ENCODE measurements around the gene DVL2. TPM values are rescaled to one million over a fixed set of nuclear protein-coding genes. Genes with fewer than 3 reads are reported as not detected.

Gene DVL2
- 100 to 1,000 TPM in 1 of 2 donors, 10 to 100 TPM in 1; 52.3 to 116 TPM for total RNA-seq

DNA sequence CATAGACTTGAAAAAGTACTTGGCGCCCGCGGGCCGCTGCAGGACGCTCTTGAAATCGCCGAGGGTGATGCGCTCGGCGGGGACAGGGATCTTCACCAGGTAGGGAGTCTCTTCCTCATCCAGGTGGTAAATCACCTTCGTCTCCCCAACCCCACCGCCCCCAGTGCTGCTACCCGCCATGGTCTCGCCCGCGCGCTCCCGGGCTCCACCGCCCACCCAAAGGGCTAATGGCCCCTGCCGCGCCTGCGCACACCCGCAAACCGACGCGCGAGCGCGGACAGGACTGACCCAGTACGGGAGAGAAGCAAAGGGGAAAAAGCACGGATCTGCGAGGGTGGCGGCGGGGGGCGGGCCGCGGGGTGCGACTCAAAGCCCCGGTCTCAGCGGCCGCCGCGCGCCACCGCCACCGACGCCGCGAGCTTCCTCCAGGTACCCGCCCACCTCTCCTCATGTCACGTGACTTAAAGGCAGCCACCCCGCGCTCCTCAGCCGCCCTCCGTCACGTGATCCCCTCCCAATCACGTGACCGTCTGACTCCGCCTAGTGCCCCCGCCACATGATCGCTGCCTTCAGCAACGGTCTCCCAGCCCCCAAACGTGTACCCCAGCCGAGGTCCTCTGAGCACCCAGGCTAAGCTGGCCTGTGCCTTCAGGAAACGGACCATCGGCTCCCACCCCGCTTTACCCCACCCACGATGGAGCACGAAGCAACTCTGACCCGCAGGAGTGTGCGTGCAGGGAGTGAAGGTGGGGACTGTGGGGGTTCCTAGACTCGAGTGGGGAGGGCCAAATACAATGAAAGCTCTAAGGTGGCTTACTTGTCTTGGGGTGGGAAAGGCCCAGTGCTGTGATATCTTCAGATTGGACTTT lies at the start of gene DVL2:
TSS of gene DVL2 (minus strand) at position 435 of the 869 bp plus-strand sequence. CDS start at position 180, 255 bp downstream.
- Histone ChIP-seq H3K4me1 (replicated peaks) (peaks cover 7% of the 10 kb centered on the region), H3K9me3 (no peaks in the 10 kb centered on the region), H3K27me3 (replicated peaks; ENCODE audit: insufficient read depth) (no peaks in the 10 kb centered on the region), H3K27ac (peak within 1 kb of the TSS; percentile 96 to 99), H3K36me3 (peaks cover 0 to 8% of the 10 kb centered on the region in 2 donors), H3K4me3 (peak within 1 kb of the TSS; percentile 95)
- DNase-seq (ENCODE audit: low spot score): peak; percentile 96
- whole genome bisulfite sequencing: under 1% methylated on average over 68 of the region's 72 CpGs
- intact Hi-C loops (cut with DNase I): loop anchor here (10.0 kb wide), 1 partner anchor 600 kb away; the partner anchor contains the start of gene KDM6B
- TF ChIP-seq POLR2A (IDR thresholded peaks at IDR 0.05): peak; percentile 96
- TF ChIP-seq POLR2AphosphoS5 (IDR thresholded peaks at IDR 0.05): peak; percentile 97
- TF ChIP-seq, protein P1, sequence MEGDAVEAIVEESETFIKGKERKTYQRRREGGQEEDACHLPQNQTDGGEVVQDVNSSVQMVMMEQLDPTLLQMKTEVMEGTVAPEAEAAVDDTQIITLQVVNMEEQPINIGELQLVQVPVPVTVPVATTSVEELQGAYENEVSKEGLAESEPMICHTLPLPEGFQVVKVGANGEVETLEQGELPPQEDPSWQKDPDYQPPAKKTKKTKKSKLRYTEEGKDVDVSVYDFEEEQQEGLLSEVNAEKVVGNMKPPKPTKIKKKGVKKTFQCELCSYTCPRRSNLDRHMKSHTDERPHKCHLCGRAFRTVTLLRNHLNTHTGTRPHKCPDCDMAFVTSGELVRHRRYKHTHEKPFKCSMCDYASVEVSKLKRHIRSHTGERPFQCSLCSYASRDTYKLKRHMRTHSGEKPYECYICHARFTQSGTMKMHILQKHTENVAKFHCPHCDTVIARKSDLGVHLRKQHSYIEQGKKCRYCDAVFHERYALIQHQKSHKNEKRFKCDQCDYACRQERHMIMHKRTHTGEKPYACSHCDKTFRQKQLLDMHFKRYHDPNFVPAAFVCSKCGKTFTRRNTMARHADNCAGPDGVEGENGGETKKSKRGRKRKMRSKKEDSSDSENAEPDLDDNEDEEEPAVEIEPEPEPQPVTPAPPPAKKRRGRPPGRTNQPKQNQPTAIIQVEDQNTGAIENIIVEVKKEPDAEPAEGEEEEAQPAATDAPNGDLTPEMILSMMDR (IDR thresholded peaks at IDR 0.05): peak in 1 of 4 experiments; percentile 39

DNA sequence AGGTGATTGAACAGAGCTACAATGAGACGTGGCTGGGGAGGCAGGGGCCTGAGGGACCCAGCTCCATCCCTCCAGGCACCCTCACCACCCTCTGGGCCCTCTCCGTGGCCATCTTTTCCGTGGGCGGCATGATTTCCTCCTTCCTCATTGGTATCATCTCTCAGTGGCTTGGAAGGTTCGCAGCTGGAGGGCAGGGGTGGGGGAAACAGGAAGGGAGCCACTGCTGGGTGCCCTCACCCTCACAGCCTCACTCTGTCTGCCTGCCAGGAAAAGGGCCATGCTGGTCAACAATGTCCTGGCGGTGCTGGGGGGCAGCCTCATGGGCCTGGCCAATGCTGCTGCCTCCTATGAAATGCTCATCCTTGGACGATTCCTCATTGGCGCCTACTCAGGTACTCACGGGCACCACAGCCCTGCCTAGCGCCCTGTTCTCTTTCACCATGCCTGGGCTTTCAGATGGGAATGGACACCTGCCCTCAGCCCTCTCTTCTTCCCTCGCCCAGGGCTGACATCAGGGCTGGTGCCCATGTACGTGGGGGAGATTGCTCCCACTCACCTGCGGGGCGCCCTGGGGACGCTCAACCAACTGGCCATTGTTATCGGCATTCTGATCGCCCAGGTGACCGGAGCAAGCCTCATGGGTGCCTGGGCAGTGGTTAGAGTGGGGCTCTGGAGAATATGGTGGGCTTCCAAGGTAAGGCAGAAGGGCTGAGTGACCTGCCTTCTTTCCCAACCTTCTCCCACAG lies 49.3 kb upstream of the DVL2 start:
- no peaks in the 10 kb centered on the region for H3K9me3 ChIP-seq

DNA sequence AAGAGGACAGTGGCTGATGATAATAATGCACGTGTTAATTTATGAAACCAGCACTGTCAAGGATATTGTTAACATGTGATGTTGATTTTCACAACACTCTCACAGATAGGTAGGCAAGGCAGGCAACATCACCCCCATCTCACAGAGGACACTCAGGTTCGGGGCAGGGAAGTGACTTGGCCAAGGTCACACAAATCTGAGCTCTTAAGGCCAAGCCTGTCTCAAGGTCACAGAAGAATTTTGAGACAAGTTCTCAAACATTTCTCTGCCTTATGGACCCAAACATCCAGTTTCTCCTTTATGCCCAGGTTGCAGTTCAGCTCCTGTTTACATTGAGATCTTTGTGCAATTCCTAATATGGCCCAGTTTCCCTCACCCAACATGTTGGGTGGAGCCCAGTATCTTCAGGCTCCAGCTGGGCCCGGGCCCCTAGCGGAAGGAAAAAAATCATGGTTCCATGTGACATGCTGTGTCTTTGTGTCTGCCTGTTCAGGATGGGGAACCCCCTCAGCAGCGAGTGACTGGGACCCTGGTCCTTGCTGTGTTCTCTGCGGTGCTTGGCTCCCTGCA lies 48.5 kb upstream of the DVL2 start:
- H3K36me3 ChIP-seq: no peaks in the 10 kb centered on the region
- no peaks in the 10 kb centered on the region for H3K9me3 ChIP-seq
- H3K4me1 ChIP-seq (replicated peaks): peaks cover 9% of the 10 kb centered on the region
- no peak for TF ChIP-seq POLR2AphosphoS5 (IDR thresholded peaks at IDR 0.05)
- TF ChIP-seq POLR2A (IDR thresholded peaks at IDR 0.05): no peak
- TF ChIP-seq, protein P1 (IDR thresholded peaks at IDR 0.05): no peak
- 59% methylated on average over 6 of the region's 6 CpGs for WGBS
- peak overlapping the region in 1 of 2 donors; percentile 41 for H3K4me3 ChIP-seq
- peak overlapping the region; percentile 77 for H3K27ac ChIP-seq
- H3K27me3 ChIP-seq (replicated peaks; ENCODE audit: insufficient read depth): no peaks in the 10 kb centered on the region
- no peak for DNase-seq (ENCODE audit: low spot score)
- intact Hi-C loops (cut with DNase I): loop anchor here (10.0 kb wide), 1 partner anchor 238 kb away; the partner anchor contains the start of gene SLC16A11

More for the DNA sequence above, 49.3 kb upstream of the DVL2 start:
- Histone ChIP-seq H3K36me3 (no peaks in the 10 kb centered on the region), H3K4me3 (no peak overlapping the region), H3K27ac (peak overlapping the region in 1 of 2 donors; percentile 27), H3K4me1 (replicated peaks) (peaks cover 9% of the 10 kb centered on the region), H3K27me3 (replicated peaks; ENCODE audit: insufficient read depth) (no peaks in the 10 kb centered on the region)
- intact Hi-C loops (cut with DNase I): loop anchor here (10.0 kb wide), 1 partner anchor 239 kb away; the partner anchor contains the start of gene SLC16A11
- no peak for DNase-seq (ENCODE audit: low spot score)
- TF ChIP-seq, protein P1 (IDR thresholded peaks at IDR 0.05): no peak
- TF ChIP-seq POLR2A (IDR thresholded peaks at IDR 0.05) (no peak), POLR2AphosphoS5 (IDR thresholded peaks at IDR 0.05) (no peak)
- 88% methylated on average over 17 of the region's 18 CpGs for WGBS

DNA sequence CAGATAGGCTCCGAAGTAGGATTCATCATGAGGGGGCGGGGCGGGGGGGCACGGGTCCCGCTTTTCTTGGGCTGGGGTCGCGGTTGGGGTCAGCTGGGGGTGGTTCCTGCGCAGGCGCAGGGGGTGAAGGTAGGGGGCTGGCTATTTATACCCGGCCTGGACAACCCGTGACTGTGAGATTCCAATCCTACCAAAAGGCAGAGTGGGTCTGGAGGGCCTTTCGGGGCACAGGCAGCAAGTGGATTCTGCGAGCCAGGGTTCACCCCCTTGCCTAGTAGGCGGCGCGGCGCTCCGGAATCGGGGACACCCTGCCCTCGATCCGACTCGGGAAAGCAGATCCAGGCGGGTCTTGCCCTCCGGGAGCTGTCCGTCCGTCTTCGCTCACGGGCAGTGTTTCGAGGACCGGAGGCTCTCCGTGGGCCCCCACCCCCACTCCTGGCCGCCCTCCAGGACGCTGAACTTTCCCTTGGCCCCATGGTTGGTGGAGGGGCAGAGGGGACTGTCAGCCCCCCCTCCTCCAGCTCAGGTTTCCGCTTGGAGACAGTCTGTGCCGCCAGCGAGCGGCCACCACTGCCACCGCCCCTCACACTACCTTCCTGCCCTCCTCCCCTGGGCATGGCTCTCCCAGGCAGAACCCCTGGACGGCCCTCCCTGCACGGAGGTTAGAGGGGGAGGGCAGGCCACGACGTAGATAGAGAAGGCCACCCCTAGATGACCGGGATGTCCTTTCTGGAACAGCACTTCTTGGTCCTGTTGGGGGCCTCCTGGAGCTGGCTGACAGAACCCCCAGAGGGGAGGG lies 47.8 kb upstream of the DVL2 start:
- intact Hi-C loops (cut with DNase I): loop anchor here (2.0 to 10.0 kb wide), 2 partner anchors 29 to 237 kb away; partner anchors contain the start of genes ELP5 and SLC16A11
- no peaks in the 10 kb centered on the region for H3K36me3 ChIP-seq
- peak overlapping the region; percentile 77 for H3K27ac ChIP-seq
- no peak for DNase-seq (ENCODE audit: low spot score)
- no peaks in the 10 kb centered on the region for H3K9me3 ChIP-seq
- 2% methylated on average over 41 of the region's 43 CpGs for WGBS
- H3K4me1 ChIP-seq (replicated peaks): peaks cover 9% of the 10 kb centered on the region
- H3K27me3 ChIP-seq (replicated peaks; ENCODE audit: insufficient read depth): no peaks in the 10 kb centered on the region
- H3K4me3 ChIP-seq: peak overlapping the region; percentile 34 to 41
- TF ChIP-seq POLR2AphosphoS5 (IDR thresholded peaks at IDR 0.05): no peak
- TF ChIP-seq, protein P1 (IDR thresholded peaks at IDR 0.05): no peak
- TF ChIP-seq POLR2A (IDR thresholded peaks at IDR 0.05): no peak

Data from prostate gland (tissue), 2 donors.